Activated CD4-positive, alpha-beta T cell treated with anti-CD3 and anti-CD28 coated beads for 48 hours (primary cell): Measurements from ENCODE around the gene ATF7.

Experiments used
- DNase-seq: peaks from one replicate; pipeline ENCODE4 v3.0.0-alpha.2; 2020

The ATF7 gene

DNA sequence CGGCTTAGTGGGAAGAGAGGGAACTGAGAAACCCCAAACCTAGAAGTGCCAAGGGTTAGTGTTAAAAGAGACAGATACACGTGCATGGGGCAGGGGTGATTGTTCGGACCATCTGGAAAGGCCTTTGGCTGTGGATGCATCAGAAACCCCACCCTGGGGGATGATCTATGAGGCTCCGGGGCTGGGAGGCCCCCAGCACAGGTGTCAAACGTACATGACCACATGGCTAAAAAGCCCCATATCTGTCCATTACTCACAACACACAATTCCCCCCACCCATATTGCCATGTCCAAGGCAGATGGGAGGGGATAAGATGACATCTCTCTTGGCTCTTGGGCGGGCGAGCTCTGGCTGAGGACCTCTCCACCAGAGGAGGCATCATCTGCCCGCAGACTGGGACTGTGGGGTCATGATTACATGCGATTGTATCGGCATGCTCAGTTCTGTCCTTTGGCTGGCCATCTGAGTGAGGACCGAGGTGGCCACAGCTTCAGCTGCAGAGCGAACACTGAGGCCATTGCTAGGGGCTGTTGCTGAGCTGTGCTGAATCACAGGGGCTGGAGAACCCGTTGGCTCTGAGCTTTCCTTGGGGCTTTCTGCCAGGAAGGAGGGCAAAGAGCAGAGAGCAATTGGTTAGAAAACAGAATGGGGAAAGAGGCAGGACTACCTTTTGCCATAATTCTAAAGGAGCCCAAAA lies 109.3 kb downstream of the ATF7 start:
- no peak for DNase-seq

DNA sequence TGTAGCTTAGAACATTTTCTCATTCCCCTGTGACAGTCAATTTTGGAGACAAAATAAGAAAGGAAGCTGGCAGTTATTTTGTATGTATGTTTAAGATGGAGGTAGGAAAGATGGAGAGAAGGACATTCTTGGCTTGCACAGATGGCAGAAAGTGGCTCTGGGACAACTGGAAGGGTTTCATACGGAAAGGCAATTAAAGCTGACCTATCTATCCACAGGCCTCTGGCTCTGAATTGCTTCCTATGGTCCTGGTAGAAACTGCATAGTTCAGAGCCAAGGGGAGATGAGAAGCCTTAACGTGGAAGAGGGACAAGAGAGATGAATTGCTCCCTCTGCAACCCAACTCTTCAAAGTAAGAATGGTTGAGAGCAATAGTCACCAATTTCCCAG lies 110.9 kb downstream of the ATF7 start:
- DNase-seq = no peak

DNA sequence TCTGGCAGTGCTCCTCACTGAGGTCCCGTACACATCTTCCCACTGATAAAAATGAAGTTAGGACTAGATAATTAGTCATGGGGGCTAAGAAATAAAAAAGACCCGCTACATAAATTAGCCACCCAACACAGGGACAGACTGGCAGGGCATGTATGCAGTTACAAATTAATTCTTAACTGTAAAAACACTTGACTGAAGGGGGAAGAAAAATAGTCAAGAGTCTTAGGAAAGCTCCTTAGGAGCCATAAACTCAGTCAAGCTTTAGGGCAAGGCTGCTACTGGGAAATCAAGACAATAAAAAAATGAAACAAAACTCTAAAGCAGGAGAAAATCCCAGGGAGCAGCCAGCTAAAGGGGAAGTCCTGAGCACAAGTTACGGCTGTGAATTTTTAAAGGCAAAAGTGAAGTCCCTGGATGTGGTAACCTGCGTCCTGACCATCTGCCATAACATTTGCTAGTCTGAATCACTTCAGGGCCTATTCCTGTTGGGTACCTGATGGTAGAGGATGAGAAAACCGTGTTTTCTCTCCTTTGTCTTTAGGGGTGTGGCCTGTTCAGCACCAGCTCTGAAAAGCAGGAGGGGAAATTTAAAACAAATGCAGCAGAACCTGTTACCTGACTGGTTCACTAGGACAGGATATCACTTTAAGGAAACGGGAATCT lies 111.4 kb downstream of the ATF7 start:
- DNase-seq = no peak

DNA sequence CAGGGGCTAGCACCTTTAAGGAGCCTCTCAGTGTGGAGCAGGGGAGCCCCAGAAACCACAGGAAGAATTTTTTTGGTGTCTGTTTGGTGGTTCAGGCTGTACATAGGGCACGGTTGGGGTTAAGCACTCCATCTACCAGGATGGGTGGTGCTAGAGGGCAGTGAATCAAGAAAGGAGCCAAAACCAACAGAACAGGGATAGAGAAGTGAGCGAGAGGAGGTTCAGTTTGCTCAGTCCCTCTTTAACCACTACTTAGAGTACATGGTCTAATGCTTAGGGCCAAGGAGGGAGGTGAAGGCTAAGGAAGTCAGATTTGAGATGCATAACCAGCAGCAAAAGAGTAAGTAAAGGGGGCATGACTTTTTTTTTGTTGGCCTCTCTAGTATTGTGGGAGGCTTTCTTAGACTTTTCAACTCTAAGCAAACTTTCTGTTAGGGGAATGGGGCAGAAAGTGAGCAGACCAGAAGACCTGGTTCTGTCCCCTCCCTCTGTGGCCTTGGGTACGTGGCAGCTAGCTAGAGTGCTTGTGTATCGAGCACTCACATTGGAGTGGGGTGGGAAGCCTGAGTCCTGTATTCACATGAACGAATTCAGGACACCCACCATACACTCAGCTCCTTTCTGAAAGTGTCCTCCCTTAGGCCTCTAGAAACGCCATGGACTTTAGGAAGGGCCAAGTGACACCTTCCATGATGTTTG lies 112.3 kb downstream of the ATF7 start:
- DNase-seq = no peak

DNA sequence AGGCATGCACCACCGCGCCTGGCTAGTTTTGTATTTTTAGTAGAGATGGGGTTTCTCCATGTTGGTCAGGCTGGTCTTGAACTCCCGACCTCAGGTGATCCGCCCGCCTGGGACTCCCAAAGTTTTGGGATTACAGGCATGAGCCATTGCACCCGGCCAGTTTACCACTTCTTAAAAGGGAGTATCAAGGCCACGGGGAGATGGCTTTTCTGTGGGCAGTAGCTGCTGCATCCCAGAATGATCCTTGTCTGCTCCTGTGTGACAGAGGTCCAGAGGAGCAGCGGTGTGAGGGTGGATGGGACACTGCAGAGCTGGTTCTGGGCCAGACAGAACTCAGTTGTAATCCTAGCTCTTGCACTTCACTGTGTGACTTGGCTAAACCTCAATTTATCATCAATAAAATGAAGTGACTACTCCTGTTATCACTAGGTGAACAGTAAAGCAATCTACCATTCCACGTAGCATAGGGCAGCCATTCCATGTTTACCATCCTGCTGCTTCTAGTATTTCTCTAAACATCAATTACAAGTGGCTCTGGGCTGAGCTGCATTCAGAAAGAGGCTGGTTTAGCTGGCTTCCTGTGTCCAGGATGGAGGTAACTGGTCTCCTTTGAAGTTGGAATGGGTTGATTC lies 115.9 kb downstream of the ATF7 start:
- no peak for DNase-seq

DNA sequence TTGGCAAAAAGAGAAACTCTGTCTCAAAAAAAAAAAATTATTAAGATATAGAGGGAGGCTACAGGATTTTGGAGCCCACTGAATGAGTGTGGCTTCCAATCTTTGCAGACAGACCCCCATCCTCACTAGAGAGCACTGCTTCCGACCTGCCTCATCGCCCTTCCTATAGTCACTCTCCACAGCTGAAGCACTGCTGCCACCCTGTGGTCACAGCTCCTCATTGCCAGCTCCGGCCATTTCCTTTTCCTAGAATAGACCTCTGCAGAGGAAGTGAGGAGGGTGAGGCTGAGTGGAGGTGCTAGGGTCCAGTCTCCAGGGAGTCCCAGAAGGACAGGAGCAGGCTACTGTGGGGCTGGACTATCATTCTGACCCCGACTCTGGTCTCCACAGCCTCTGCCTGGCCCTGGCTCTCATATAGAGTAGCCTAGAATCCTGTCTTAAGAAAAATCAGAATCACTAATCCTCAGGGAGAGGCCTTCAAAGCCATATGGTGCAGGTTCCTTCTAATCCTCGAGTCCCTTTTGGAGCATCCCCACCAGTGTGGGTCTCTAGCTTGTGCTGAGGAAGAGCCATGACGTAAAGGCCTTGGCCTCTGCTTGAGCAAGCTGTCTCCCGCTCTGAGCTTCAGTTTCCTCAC lies 117.5 kb downstream of the ATF7 start:
- DNase-seq = peak; percentile 89

DNA sequence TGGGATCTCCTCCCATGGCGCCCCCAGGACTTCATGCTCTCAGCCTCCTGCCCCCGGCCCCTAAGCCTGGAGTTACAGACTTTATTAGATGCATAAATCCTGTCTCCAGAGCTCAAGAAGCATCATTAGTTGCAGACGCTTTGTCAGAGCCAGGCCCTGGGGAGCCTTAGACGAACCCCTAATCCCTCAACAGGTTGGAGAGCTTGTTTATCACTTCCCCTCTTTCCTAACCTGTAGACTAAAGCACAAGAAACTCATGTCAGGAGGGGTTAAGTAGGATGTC lies 118.6 kb downstream of the ATF7 start:
- DNase-seq = no peak

DNA sequence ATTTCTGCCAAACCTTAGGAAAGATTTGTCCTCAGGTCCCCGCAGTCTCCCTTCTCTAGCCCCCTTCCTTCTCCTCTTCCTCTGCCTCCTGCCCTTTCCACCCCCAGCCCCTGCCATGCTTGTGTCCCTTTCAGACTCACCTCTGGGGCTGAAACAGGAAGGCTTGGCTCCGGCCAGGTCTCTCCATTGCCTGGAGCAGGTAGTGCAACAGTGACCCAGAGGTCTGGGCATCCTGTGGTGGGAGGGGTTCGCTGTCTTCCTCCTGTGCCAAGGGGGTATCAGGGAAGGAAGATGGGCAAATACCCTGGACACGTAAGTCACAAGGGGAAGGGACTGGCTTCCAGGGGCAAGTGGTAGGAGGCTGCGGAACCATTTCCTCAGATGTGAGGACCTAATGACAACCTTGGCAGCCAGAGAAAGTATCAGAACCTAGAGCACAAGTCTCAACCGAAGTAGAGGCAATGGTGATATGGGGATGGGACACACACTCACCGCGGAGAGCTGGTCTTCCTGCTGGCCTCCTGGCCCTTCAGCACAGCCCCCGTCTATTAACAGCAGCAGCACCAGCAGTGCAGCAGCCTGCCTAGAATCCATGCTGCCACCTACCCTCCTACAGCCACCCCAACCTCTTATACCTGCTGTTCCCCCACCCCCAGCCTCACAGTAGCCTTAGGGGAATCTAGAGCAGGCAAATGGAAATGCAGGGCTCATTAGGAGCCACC lies 119.1 kb downstream of the ATF7 start, which contains the start of gene NPFF:
Gene NPFF (minus strand): TSS at position 604 of the 722 bp plus-strand sequence. CDS start 10 bp downstream, at position 594.
- DNase-seq = no peak

DNA sequence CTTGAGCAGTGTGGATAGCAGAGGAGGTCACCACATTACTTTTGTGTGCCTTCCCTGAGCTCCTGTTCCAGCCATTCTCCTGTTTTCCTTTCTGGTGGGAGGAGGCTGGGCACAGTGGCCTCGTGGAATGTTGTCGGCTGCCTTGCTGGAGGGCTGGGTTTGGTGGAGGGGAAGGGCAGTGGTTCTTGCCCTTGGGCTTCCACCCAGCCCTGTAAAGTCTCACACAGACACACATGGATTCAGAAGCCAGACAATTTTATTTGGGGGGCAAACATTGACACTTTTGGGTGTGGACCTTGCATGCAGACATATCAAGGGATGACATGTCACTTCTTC lies 119.8 kb downstream of the ATF7 start:
- no peak for DNase-seq

DNA sequence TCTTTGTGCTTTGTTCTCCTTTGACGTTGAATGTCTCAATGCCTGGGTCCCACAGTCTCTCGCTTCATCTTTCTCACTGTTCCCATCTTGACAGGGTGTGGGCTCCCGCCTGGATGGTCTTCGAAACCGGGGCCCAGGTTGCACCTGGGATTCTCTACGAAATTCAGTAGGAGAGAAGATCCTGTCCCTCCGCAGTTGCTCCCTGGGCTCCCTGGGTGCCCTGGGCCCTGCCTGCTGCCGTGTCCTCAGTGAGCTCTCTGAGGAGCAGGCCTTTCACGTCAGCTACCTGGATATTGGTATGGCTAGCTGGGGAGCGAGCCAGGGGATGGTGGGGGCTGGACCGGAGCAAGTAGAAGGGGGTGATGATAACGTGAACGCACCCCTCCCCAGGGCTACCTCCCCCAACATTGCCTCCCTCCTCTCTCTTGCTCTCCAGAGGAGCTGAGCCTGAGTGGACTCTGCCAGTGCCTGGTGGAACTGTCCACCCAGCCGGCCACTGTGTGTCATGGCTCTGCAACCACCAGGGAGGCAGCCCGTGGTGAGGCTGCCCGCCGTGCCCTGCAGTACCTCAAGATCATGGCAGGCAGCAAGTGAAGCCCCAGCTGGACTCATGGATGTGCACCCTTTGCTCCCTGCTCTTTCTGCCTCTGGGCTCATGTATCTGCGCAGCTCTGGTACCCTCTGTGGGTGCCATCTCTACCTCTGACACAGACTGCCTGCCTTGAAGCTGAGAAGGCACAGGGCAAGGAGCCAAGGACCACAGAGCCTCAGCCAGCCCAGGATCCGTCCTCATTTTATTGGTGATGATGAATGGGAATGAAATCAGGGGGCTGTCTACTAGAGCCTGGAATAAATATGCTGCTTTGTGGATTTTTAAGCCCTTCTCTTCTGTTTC lies 120.4 kb downstream of the ATF7 start:
- DNase-seq = no peak

DNA sequence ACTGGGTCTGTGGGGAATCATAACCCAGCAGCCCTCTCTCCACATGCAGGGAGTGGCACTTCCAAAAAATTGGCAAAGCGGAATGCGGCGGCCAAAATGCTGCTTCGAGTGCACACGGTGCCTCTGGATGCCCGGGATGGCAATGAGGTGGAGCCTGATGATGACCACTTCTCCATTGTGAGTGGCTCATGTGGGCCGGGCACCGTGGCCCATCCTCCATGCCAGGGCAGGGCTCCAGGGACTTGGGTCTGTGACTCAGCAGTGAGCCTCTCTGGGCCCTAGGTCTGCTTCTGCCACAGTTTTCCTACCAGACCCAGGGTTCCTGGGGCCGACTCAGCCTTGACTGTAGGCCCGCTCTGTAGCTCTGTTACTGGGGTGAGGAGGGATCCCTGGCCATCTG lies 121.1 kb downstream of the ATF7 start:
- DNase-seq = no peak

DNA sequence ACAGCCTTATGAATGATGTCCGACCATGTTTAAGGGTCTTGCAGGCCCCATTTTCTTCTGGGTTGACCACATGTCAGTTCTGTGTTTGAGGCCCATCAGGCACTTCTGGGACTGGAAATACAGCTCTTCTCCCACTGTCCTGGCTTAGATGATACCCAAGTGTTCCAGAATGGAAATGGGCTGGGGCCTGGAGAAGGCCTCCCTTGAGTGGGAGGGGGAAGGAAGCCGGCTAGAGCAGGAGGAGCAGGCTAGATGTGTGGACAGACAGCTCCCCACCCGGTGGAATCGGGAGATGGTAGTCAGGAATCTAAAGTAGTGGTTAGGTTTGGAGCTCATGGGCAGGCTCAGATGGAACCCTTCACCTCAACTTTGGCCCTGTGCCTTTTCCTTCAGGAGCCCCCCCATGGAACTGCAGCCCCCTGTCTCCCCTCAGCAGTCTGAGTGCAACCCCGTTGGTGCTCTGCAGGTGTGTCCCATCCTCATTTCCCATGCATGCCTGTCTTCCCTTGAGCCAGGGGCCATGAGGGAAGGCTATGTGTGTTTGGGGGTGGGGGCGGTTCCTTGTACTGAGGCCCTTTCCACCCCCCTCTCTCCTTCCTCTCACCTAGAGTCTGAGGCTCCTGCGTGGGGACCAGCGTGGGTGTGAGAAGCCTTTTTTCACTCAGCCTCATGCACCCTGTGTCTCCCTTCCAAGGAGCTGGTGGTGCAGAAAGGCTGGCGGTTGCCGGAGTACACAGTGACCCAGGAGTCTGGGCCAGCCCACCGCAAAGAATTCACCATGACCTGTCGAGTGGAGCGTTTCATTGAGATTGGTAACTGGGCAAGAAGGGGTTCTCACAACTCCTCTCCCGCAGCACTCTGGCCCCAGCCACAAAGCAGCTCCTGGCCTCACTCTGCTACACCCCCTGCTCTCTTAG lies 121.9 kb downstream of the ATF7 start:
- DNase-seq = no peak

DNA sequence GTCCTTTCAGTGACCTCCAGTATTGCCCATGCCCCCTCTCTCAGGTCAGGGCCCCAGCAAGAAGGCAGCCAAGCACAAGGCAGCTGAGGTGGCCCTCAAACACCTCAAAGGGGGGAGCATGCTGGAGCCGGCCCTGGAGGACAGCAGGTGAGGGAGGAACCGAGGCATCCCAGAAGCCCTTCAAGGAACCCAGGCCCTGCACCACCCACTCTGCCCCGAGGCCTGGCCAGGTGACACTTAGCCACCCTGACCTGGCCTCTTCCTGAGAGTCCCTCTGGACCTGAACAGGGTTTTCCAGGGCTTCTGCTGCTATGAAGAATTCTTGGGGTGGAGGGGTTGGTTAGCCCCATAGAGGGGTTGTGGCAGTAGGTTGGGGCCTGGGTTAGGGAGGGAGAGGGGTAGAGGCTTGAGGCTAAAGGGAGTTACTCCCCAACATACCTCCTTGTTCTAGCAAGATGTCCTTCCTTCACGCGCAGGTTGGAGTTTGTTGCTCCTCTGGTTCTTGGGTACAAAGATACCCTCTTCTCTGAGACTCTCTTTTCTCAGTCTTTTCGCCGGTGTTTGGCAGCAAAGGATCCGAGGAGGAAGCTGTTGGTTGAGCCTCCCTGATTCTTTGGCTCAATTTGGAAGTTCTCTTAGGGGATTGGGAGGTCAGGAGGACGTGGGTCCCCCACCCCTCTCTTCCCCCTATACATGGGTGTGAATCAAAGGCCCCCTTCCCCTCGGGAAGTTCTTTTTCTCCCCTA lies 123.0 kb downstream of the ATF7 start:
- no peak for DNase-seq

DNA sequence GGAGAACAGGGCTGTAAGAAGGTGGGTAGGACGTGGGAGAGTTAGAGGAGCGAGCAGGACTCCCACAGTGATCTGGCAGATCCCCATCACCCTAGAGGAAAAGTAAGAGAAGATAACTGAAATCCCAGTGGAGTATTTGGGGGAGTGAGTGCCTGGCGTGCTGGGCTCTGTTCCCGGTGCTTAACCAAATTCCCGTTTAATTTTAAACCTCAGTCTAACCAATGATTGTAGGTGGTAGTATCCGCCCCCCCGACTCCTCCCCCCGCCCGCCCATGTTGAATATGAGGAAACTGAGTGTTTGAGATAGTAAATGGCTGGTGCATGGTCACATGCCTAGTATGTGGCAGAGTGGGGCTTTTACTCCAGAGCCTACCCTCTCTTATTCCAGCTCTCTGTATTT lies 123.9 kb downstream of the ATF7 start:
- no peak for DNase-seq

DNA sequence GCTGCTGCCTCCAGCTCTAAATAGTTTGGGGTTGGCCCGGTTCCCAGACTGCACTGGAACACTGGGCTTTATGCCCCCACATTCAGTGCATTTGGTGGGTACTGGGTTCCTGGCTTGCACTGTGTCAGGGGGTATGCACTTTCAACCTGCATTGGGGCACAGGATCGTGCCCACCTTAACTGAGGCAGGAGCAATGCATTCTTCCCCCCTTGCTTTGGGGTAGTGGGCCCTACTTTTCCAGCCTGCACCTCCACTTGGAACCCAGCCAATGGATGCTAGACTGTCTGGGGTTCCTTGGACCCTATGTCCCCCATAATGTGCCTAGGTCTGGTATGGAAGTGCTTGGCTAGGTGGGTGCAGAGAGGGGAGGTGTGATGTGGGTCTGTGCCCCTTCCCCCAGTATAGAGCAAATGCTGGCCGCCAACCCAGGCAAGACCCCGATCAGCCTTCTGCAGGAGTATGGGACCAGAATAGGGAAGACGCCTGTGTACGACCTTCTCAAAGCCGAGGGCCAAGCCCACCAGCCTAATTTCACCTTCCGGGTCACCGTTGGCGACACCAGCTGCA lies 124.5 kb downstream of the ATF7 start:
- DNase-seq = no peak

DNA sequence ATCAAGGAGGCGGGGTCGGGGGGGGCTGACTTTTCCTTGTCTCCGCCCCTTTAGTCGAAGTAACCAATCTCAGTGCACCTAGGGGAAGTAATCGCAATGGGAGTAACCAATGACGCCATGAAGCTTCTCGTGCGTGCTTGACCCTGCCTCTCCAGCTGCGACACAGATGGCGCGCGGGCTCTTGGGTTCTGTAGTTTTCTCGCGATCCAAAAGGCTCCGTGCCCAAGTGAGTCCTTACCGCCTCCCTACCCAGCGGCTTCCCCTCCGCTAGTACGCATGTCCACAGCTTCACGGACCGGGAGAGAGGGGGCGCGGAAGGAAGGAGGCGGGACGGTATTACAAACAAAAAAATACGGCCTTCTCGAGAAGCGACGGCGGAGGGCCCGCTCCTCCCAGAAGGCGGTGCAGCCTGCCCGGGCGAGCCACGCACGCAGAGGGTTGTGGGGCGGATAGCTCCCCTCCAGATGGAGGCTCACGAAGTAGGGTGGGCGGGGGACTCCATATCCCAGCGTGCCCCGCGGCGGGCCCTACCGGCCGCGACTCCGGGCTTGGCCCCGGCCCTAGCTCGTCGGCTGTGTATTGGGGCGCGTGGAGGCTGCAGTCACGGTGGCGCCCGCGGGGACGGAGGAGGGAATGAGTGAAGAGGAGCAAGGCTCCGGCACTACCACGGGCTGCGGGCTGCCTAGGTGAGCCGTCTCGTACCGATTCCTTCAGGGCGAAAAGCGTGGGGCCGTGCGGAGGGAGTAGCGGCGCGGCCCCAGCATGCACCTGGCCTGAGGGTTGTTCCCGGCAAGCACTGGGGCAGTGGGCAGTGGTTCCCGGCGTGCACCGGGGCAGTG lies 125.2 kb downstream of the ATF7 start, which contains the start of gene TARBP2:
Gene TARBP2 (plus strand): TSS at position 508 of the 839 bp plus-strand sequence. CDS start 126 bp downstream, at position 634.
- DNase-seq = peak; percentile 98

DNA sequence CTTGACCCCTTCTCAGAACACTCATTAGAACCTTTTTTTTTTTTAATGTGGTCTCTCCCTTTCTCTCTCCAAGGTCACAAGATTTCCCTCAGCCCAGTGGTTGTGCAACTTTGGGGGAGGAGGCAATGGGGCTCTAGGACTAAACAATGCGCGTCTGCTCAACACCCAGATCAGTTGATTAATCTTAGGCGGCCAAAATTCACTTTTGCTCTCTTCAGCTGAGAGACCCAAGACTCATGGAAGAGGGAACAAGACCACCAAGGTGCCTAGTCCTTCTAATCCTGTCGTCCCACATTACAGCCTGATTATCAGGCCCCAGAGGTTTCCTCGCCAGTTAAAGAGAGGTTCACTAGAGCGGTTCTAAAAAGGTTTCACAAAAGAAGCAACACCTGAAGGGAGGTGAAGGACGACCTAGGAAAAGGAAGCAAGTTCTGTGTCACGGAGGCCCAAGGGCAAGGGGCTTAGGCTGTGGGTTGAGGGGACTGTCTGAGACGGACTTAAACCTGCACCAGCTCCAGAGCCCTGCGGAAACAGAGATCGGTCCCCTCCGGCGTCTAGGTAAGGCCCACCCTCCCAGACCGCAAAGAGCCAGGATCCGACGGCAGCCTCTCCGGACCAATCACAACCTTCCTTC lies 125.9 kb downstream of the ATF7 start:
- no peak for DNase-seq
